ENCODE results near the gene TCP10L. TPM values are rescaled to one million over a fixed set of nuclear protein-coding genes. Genes with fewer than 3 reads are reported as not detected.
A peak's percentile ranks its signal among the peaks of the same experiment; 100 is the strongest.

TCP10L gene
- total and polyA plus RNA-seq, 2 of the 13 experiments (the other 11 are each of a cell fraction or from before 2014, with no cell fraction given), result 0.90 to 2.4 TPM

GRCh38 chr21:32569261-32570230 is 15.8 kb downstream of the TCP10L start (continued):
- 0 out of 2 replicates have a peak, but pooled peaks have one; percentile 22 for TF ChIP-seq TSC22D2 (CRISPR knock-in tag; IDR thresholded peaks at IDR 0.05; ENCODE audit: borderline replicate concordance)
- TF ChIP-seq ATF2 (CRISPR knock-in tag; IDR thresholded peaks at IDR 0.05), result peak; percentile 61; the same call in 1 of the 2 replicates
- no peak; the same call in 1 of the 2 replicates for TF ChIP-seq MTF1 (CRISPR knock-in tag; IDR thresholded peaks at IDR 0.05)
- TF ChIP-seq, protein P1, sequence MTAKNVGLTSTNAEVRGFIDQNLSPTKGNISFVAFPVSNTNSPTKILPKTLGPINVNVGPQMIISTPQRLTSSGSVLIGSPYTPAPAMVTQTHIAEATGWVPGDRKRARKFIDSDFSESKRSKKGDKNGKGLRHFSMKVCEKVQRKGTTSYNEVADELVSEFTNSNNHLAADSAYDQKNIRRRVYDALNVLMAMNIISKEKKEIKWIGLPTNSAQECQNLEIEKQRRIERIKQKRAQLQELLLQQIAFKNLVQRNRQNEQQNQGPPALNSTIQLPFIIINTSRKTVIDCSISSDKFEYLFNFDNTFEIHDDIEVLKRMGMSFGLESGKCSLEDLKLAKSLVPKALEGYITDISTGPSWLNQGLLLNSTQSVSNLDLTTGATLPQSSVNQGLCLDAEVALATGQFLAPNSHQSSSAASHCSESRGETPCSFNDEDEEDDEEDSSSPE (CRISPR knock-in tag; IDR thresholded peaks at IDR 0.05), result peak; percentile 79
- TF ChIP-seq CBX5 (CRISPR knock-in tag; IDR thresholded peaks at IDR 0.05; ENCODE audit: borderline replicate concordance), result peak; percentile 16; the same call in 1 of the 2 replicates
- TF ChIP-seq, protein P2, sequence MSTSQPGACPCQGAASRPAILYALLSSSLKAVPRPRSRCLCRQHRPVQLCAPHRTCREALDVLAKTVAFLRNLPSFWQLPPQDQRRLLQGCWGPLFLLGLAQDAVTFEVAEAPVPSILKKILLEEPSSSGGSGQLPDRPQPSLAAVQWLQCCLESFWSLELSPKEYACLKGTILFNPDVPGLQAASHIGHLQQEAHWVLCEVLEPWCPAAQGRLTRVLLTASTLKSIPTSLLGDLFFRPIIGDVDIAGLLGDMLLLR (CRISPR knock-in tag; IDR thresholded peaks at IDR 0.05), result no peak; the same call in 1 of the 2 replicates
- 0 out of 2 replicates have a peak, but pooled peaks have one; percentile 36 for TF ChIP-seq ZNF333 (CRISPR knock-in tag; IDR thresholded peaks at IDR 0.05; ENCODE audit: borderline replicate concordance)
- TF ChIP-seq, protein P3, sequence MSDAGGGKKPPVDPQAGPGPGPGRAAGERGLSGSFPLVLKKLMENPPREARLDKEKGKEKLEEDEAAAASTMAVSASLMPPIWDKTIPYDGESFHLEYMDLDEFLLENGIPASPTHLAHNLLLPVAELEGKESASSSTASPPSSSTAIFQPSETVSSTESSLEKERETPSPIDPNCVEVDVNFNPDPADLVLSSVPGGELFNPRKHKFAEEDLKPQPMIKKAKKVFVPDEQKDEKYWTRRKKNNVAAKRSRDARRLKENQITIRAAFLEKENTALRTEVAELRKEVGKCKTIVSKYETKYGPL (CRISPR knock-in tag; IDR thresholded peaks at IDR 0.05), result 0 out of 2 replicates have a peak, but pooled peaks have one; percentile 17
- no peak for TF ChIP-seq SP1 (IDR thresholded peaks at IDR 0.05)
- 0 out of 2 replicates have a peak, but pooled peaks have one; percentile 42 for TF ChIP-seq SP1 (CRISPR knock-in tag; IDR thresholded peaks at IDR 0.05)
- peak; percentile 49 for TF ChIP-seq ZEB1 (IDR thresholded peaks at IDR 0.05; ENCODE audit: insufficient replicate concordance, low read depth)
- TF ChIP-seq ZNF350 (CRISPR knock-in tag; IDR thresholded peaks at IDR 0.05; ENCODE audit: borderline replicate concordance, low read depth), result peak; percentile 66; the same call in 1 of the 2 replicates
- TF ChIP-seq, protein P4, sequence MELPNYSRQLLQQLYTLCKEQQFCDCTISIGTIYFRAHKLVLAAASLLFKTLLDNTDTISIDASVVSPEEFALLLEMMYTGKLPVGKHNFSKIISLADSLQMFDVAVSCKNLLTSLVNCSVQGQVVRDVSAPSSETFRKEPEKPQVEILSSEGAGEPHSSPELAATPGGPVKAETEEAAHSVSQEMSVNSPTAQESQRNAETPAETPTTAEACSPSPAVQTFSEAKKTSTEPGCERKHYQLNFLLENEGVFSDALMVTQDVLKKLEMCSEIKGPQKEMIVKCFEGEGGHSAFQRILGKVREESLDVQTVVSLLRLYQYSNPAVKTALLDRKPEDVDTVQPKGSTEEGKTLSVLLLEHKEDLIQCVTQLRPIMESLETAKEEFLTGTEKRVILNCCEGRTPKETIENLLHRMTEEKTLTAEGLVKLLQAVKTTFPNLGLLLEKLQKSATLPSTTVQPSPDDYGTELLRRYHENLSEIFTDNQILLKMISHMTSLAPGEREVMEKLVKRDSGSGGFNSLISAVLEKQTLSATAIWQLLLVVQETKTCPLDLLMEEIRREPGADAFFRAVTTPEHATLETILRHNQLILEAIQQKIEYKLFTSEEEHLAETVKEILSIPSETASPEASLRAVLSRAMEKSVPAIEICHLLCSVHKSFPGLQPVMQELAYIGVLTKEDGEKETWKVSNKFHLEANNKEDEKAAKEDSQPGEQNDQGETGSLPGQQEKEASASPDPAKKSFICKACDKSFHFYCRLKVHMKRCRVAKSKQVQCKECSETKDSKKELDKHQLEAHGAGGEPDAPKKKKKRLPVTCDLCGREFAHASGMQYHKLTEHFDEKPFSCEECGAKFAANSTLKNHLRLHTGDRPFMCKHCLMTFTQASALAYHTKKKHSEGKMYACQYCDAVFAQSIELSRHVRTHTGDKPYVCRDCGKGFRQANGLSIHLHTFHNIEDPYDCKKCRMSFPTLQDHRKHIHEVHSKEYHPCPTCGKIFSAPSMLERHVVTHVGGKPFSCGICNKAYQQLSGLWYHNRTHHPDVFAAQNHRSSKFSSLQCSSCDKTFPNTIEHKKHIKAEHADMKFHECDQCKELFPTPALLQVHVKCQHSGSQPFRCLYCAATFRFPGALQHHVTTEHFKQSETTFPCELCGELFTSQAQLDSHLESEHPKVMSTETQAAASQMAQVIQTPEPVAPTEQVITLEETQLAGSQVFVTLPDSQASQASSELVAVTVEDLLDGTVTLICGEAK (IDR thresholded peaks at IDR 0.05), result no peak
- TF ChIP-seq, protein P4 (CRISPR knock-in tag; IDR thresholded peaks at IDR 0.05), result peak; percentile 59; the same call in 1 of the 2 replicates

All from HepG2 (cell line).